Ishikawa (cell line): Measurements from ENCODE around the gene CCDC93.

Experiments
- EP300 ChIP-seq: IDR thresholded peaks from 2 replicates; pipeline ENCODE4 v1.6.1; 2012; ENCODE audit warnings: borderline replicate concordance
- MAX ChIP-seq: IDR thresholded peaks from 2 replicates; pipeline ENCODE4 v1.6.1; 2012
- NFIC ChIP-seq: IDR thresholded peaks from 2 replicates; pipeline ENCODE4 v1.6.1; 2012
- TAF1 ChIP-seq: IDR thresholded peaks from 2 replicates; pipeline ENCODE4 v1.6.1; 2012; ENCODE audit warnings: low read depth, mild to moderate bottlenecking
- TEAD4 ChIP-seq: IDR thresholded peaks from 2 replicates; pipeline ENCODE4 v1.6.1; 2012
- YY1 ChIP-seq: IDR thresholded peaks from 2 replicates; pipeline ENCODE4 v1.6.1; 2012; ENCODE audit warnings: low read depth

- TF ChIP-seq MAX: no peak
- no peak for TF ChIP-seq TAF1
- TF ChIP-seq YY1: no peak
- no peak for TF ChIP-seq EP300
- TF ChIP-seq NFIC: no peak
- TF ChIP-seq TEAD4: no peak
Observed at GRCh38 chr2:118045286-118045685, 31.4 kb upstream of the CCDC93 start.
